ENCODE measurements around the gene DMRT3. TPM values are rescaled to one million over a fixed set of nuclear protein-coding genes. Genes with fewer than 3 reads are reported as not detected.
A peak's percentile ranks its signal among the peaks of the same experiment; 100 is the strongest.

Gene DMRT3
- polyA plus RNA-seq, 1 experiment, result not detected

- peaks cover 82% of the 10 kb centered on the region for H3K27me3 ChIP-seq (ENCODE audit: control insufficient read depth, insufficient read depth, low read length)
- H3K27ac ChIP-seq (ENCODE audit: low read depth, low read length), result no peak overlapping the region
- TF ChIP-seq CTCF (IDR thresholded peaks at IDR 0.05; ENCODE audit: low read depth, low read length), result no peak
- ChIA-PET CTCF (interaction anchor here (0.6 to 4.0 kb wide), 2 partner anchors 12 to 26 kb away, joined by 3 to 15 read pairs; no protein-coding TSS in a partner anchor), POLR2A (no interaction called here)
- no peak overlapping the region for H3K4me3 ChIP-seq (ENCODE audit: low read depth, low read length)
- no peak for DNase-seq (ENCODE audit: low read depth, low spot score)
- H3K9me3 ChIP-seq (ENCODE audit: control insufficient read depth, insufficient read depth, low read length), result peaks cover 2% of the 10 kb centered on the region; the same call in 1 of the 2 replicates
Measured at GRCh38 chr9:977838-978830, 1.7 kb downstream of the DMRT3 start.

GRCh38 chr9:979983-980382 is 3.5 kb downstream of the DMRT3 start:
- no peak for TF ChIP-seq CTCF (IDR thresholded peaks at IDR 0.05; ENCODE audit: low read depth, low read length)
- Histone ChIP-seq H3K27me3 (ENCODE audit: control insufficient read depth, insufficient read depth, low read length) (peaks cover 67% of the 10 kb centered on the region), H3K27ac (ENCODE audit: low read depth, low read length) (no peak overlapping the region), H3K4me3 (ENCODE audit: low read depth, low read length) (no peak overlapping the region), H3K9me3 (ENCODE audit: control insufficient read depth, insufficient read depth, low read length) (no peaks in the 10 kb centered on the region; the same call in 1 of the 2 replicates)
- ChIA-PET POLR2A (no interaction called here), CTCF (interaction anchor here (1.8 to 4.0 kb wide), 2 partner anchors 25 to 30 kb away, joined by 7 to 15 read pairs; no protein-coding TSS in a partner anchor)
- DNase-seq (ENCODE audit: low read depth, low spot score), result no peak

- H3K27ac ChIP-seq (ENCODE audit: low read depth, low read length), result no peak overlapping the region
- no peak for TF ChIP-seq CTCF (IDR thresholded peaks at IDR 0.05; ENCODE audit: low read depth, low read length)
- no peak overlapping the region for H3K4me3 ChIP-seq (ENCODE audit: low read depth, low read length)
- no peaks in the 10 kb centered on the region; the same call in 1 of the 2 replicates for H3K9me3 ChIP-seq (ENCODE audit: control insufficient read depth, insufficient read depth, low read length)
- DNase-seq (ENCODE audit: low read depth, low spot score), result no peak
- CTCF ChIA-PET, result interaction anchor here (1.8 to 4.0 kb wide), 2 partner anchors 24 to 29 kb away, joined by 7 to 15 read pairs; no protein-coding TSS in a partner anchor
- POLR2A ChIA-PET, result no interaction called here
- peaks cover 60% of the 10 kb centered on the region for H3K27me3 ChIP-seq (ENCODE audit: control insufficient read depth, insufficient read depth, low read length)
Measured at GRCh38 chr9:980640-981039, 4.2 kb downstream of the DMRT3 start.

GRCh38 chr9:981491-981898 is 5.0 kb downstream of the DMRT3 start:
- H3K27me3 ChIP-seq (ENCODE audit: control insufficient read depth, insufficient read depth, low read length), result peaks cover 53% of the 10 kb centered on the region
- no peaks in the 10 kb centered on the region; the same call in 1 of the 2 replicates for H3K9me3 ChIP-seq (ENCODE audit: control insufficient read depth, insufficient read depth, low read length)
- no peak overlapping the region for H3K27ac ChIP-seq (ENCODE audit: low read depth, low read length)
- 0 out of 2 replicates have a peak, but pooled peaks have one; percentile 1 for TF ChIP-seq CTCF (IDR thresholded peaks at IDR 0.05; ENCODE audit: low read depth, low read length)
- POLR2A ChIA-PET, result no interaction called here
- DNase-seq (ENCODE audit: low read depth, low spot score), result no peak
- CTCF ChIA-PET, result interaction anchor here (1.8 to 4.0 kb wide), 2 partner anchors 23 to 28 kb away, joined by 7 to 15 read pairs; no protein-coding TSS in a partner anchor
- H3K4me3 ChIP-seq (ENCODE audit: low read depth, low read length), result no peak overlapping the region
